Upper lobe of left lung (tissue), 6 donors: ENCODE measurements around the gene CDK8. TPM values are rescaled to one million over a fixed set of nuclear protein-coding genes. Genes with fewer than 3 reads are reported as not detected.

Experiments used
- ATAC-seq, 2 donors: fragments of 200-7000 bp; cut with Tn5 transposase; one replicate each; pipeline ENCODE4 v1.9.1; 2022; ENCODE audit warnings: mild to moderate bottlenecking in 2 of 2, moderate library complexity in 2 of 2; ENCODE audit not compliant: low FRiP score in 2 of 2
- DNase-seq, 2 donors: peaks; one replicate each; pipeline ENCODE4 v3.0.0-alpha.2; 2019 to 2020
- H3K27ac ChIP-seq, 4 donors: fragments of 200-600 bp; sonication (generic); one replicate each; pipeline ENCODE4 v1.5.1; 2016 to 2019
- H3K27me3 ChIP-seq, 4 donors: fragments of 200-600 bp; sonication (generic); one replicate each; pipeline ENCODE4 v1.5.1; 2017 to 2019
- H3K36me3 ChIP-seq, 4 donors: fragments of 200-600 bp; sonication (generic); one replicate each; pipeline ENCODE4 v1.5.1; 2016 to 2019
- H3K4me1 ChIP-seq, 4 donors: fragments of 200-600 bp; sonication (generic); one replicate each; pipeline ENCODE4 v1.5.1; 2018 to 2019
- H3K4me3 ChIP-seq, 4 donors: fragments of 200-600 bp; sonication (generic); one replicate each; pipeline ENCODE4 v1.5.1; 2017 to 2019; ENCODE audit warnings: mild to moderate bottlenecking in 2 of 4, moderate library complexity in 1 of 4
- H3K9me3 ChIP-seq, 4 donors: fragments of 200-600 bp; sonication (generic); one replicate each; pipeline ENCODE4 v1.5.1; 2018 to 2019
- EP300 ChIP-seq, 4 donors: sonication (generic); formaldehyde crosslinking; IDR thresholded peaks; one replicate each; pipeline ENCODE4 v1.5.1; 2017; ENCODE audit warnings: antibody characterized with exemption in 4 of 4, control low read depth in 2 of 4
- POLR2A ChIP-seq, 4 donors: fragments of 450-650 bp; IDR thresholded peaks; one replicate each; pipeline ENCODE4 v1.5.1; 2016 to 2017; ENCODE audit warnings: antibody characterized with exemption in 4 of 4, mild to moderate bottlenecking in 2 of 4
- POLR2AphosphoS5 ChIP-seq, 2 donors: sonication (generic); formaldehyde crosslinking; IDR thresholded peaks; one replicate each; pipeline ENCODE4 v1.5.1; 2017; ENCODE audit warnings: antibody characterized with exemption in 2 of 2
- WGBS, 2 donors: methylation state at CpG; one replicate each; pipeline ENCODE4 v1.1.5; 2017 to 2018; 5-methylcytosine and 5-hydroxymethylcytosine counted together
- total RNA-seq, 6 donors: library from RNA; depleted of rRNA in 4 of 6; stranded (reverse); fragments of >200 nt in 4 of 6; gene quantifications; one replicate each; pipeline versions ENCODE4 v1.1.0 to v1.2.1, GENCODE V29; 2016 to 2021
- TF ChIP-seq, protein P1 (sequence below), 6 experiments: fragments of 450-650 bp in 4 of 6; fragments of 200-600 bp in 2 of 6; sonication (generic) in 2 of 6; IDR thresholded peaks; one replicate each; pipeline ENCODE4 v1.5.1; 2016 to 2019; ENCODE audit warnings: antibody characterized with exemption in 6 of 6
- donor health status: DM: no; HTN: no; CAD: no; lungs with moderate emphysema.
- donor health status: DM: no; HTN: yes; CAD: no; lungs with severe emphysema.

Gene CDK8
- total RNA-seq, 6 donors from 2014 or later = 9.4 to 15.6 (median 10.8) TPM

DNA sequence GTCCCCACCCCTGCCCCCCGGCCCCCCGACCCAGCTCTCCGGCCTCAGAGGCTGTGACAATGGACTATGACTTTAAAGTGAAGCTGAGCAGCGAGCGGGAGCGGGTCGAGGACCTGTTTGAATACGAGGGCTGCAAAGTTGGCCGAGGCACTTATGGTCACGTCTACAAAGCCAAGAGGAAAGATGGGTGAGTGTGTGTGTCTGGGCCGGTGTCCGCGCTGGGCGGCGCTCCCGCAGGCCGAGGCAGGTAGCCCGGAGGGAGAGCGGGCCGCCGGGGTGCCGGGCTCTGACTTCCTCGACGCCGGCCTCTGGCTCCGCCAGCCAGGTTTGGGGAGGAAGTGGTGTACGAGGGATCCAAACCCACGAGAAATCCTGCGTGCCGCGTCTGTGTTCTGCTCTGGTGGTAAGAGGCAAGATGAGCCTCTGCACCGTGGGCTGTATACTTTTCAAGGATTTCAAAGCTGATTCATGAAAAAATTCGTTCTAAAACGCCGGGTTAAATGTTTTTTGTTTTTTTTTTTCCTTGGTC is 718 bp downstream of the CDK8 start:
- no peaks in the 10 kb centered on the region for H3K27me3 ChIP-seq
- DNase-seq = peak; percentile 70 to 92
- H3K9me3 ChIP-seq = no peaks in the 10 kb centered on the region
- WGBS, 2 donors = 0 to 1% methylated on average over 23 to 25 of the region's 35 CpGs
- peak; percentile 73 to 79 for ATAC-seq
- peaks cover 13 to 27% (median 15%) of the 10 kb centered on the region in 4 donors for H3K4me1 ChIP-seq
- peak overlapping the region; percentile 89 to 98 (median 94) for H3K27ac ChIP-seq
- H3K4me3 ChIP-seq = peak overlapping the region; percentile 79 to 99 (median 92)
- TF ChIP-seq POLR2A (IDR thresholded peaks at IDR 0.05) (no peak), POLR2AphosphoS5 (IDR thresholded peaks at IDR 0.05) (no peak), EP300 (IDR thresholded peaks at IDR 0.05) (no peak)
- TF ChIP-seq, protein P1, sequence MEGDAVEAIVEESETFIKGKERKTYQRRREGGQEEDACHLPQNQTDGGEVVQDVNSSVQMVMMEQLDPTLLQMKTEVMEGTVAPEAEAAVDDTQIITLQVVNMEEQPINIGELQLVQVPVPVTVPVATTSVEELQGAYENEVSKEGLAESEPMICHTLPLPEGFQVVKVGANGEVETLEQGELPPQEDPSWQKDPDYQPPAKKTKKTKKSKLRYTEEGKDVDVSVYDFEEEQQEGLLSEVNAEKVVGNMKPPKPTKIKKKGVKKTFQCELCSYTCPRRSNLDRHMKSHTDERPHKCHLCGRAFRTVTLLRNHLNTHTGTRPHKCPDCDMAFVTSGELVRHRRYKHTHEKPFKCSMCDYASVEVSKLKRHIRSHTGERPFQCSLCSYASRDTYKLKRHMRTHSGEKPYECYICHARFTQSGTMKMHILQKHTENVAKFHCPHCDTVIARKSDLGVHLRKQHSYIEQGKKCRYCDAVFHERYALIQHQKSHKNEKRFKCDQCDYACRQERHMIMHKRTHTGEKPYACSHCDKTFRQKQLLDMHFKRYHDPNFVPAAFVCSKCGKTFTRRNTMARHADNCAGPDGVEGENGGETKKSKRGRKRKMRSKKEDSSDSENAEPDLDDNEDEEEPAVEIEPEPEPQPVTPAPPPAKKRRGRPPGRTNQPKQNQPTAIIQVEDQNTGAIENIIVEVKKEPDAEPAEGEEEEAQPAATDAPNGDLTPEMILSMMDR (IDR thresholded peaks at IDR 0.05) = no peak
- no peaks in the 10 kb centered on the region for H3K36me3 ChIP-seq

DNA sequence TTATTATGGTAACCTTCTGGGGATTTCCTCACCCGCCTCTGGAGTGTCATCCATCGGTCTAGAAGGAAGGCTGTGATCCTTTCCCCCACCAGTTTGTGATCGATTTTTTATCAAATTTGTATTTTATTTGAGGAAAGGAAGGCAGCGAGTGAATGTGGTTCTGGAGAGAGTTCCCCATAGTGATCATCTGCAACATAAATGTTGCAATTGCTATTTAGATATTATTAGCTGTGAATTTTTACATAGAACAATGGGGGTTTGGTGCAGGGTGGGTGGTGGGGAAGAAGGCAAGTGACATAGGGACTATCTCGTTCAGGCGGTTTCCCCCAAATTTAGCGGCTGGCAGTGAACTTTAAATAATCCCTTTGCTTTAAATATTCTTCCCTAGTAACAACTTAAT is 1.2 kb downstream of the CDK8 start:
- Histone ChIP-seq H3K27ac (peak overlapping the region; percentile 89 to 98 (median 94)), H3K9me3 (no peaks in the 10 kb centered on the region), H3K4me3 (peak overlapping the region; percentile 79 to 99 (median 92)), H3K4me1 (peaks cover 13 to 27% (median 15%) of the 10 kb centered on the region in 4 donors), H3K36me3 (no peaks in the 10 kb centered on the region), H3K27me3 (no peaks in the 10 kb centered on the region)
- ATAC-seq (no peak), DNase-seq (no peak)
- TF ChIP-seq POLR2A (IDR thresholded peaks at IDR 0.05) (no peak), EP300 (IDR thresholded peaks at IDR 0.05) (no peak), POLR2AphosphoS5 (IDR thresholded peaks at IDR 0.05) (no peak)
- TF ChIP-seq, protein P1 (IDR thresholded peaks at IDR 0.05) = no peak
- WGBS, 2 donors = 4% methylated on average over 7 of the region's 7 CpGs

DNA sequence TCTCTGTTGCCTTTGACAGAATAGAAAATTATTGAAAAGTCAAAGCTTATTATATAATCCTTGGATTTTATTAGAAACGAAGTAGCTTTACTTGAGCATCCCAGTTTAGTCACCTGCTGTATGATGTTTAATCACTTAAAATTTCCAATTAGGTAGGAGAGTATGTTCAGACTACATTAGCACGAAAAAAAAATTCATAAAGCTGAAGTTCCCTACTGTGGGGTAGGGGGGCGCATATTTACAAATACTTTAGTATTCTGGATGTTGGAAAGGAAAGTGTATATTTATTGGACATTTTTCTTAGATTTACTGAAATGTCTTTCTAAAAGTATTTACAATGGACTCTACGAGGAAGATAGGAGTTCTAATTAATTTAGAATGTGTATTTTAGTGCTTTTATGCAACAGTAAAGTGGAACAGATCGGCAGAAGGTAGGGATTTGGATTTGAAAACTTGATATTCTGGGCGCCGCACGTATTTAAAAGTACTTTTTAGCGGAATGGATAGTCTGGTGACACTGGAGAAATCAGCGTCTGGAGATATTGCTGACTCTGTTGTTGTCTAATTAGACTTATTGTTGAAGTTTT is 1.9 kb downstream of the CDK8 start:
- DNase-seq (no peak), ATAC-seq (no peak)
- no peaks in the 10 kb centered on the region for H3K36me3 ChIP-seq
- H3K9me3 ChIP-seq = no peaks in the 10 kb centered on the region
- H3K4me3 ChIP-seq = peak overlapping the region in 3 of 4 donors; percentile 79 to 99 (median 93)
- peaks cover 13 to 27% (median 15%) of the 10 kb centered on the region in 4 donors for H3K4me1 ChIP-seq
- 50 to 57% methylated on average over 10 of the region's 10 CpGs for WGBS, 2 donors
- H3K27me3 ChIP-seq = no peaks in the 10 kb centered on the region
- no peak overlapping the region for H3K27ac ChIP-seq
- TF ChIP-seq, protein P1 (IDR thresholded peaks at IDR 0.05) = no peak
- TF ChIP-seq POLR2AphosphoS5 (IDR thresholded peaks at IDR 0.05) (no peak), EP300 (IDR thresholded peaks at IDR 0.05) (no peak), POLR2A (IDR thresholded peaks at IDR 0.05) (no peak)

DNA sequence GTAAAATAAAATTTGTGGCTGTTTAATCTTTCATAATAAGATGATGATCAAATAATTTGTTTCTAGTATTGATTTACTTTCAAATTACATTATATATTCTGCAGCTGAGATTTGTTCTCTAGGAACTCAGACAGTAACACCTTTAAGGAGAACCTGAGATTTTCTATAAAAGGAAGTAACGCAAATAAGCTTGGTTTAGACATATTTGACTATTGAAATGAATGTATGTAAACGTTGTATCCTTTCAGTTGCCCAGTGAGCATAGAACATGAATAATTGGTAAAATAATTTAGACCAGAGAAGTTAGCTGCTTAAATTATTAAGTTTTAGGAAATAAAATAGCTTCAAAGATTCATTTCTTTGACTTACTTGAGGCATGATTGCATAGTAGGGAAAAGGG is 3.1 kb downstream of the CDK8 start:
- Histone ChIP-seq H3K9me3 (no peaks in the 10 kb centered on the region), H3K4me3 (no peak overlapping the region), H3K36me3 (no peaks in the 10 kb centered on the region), H3K27ac (no peak overlapping the region), H3K4me1 (peaks cover 13 to 27% (median 15%) of the 10 kb centered on the region in 4 donors), H3K27me3 (no peaks in the 10 kb centered on the region)
- WGBS, 2 donors = 60 to 62% methylated on average over 2 of the region's 2 CpGs
- ATAC-seq = no peak
- DNase-seq = no peak
- TF ChIP-seq POLR2A (IDR thresholded peaks at IDR 0.05) = no peak
- no peak for TF ChIP-seq EP300 (IDR thresholded peaks at IDR 0.05)
- no peak for TF ChIP-seq POLR2AphosphoS5 (IDR thresholded peaks at IDR 0.05)
- TF ChIP-seq, protein P1 (IDR thresholded peaks at IDR 0.05) = no peak

DNA sequence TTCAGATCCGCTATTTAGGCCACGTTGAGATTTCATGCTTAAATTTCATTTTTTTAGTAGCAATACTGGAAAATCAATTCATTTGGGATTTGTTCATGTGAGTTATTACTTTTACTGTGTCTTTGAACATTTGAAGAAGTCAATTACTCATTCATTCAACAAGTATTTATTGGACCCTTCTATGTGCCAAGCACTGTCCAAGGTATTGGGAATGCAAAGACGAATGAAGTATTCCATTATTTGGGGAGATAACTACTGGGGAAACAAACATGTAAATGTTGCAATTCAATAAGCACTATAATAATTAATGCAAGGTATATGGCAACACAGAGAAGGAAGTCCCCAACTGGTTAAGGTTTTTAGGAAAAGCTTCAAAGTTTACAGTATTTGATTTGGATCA is 5.7 kb downstream of the CDK8 start:
- peaks cover 13 to 27% (median 15%) of the 10 kb centered on the region in 4 donors for H3K4me1 ChIP-seq

More for the DNA sequence above, 5.7 kb downstream of the CDK8 start:
- Histone ChIP-seq H3K27me3 (no peaks in the 10 kb centered on the region), H3K27ac (no peak overlapping the region), H3K36me3 (no peaks in the 10 kb centered on the region), H3K4me3 (no peak overlapping the region), H3K9me3 (no peaks in the 10 kb centered on the region)
- WGBS, 2 donors = 85 to 95% methylated on average over 3 of the region's 3 CpGs
- no peak for ATAC-seq
- no peak for DNase-seq
- TF ChIP-seq, protein P1 (IDR thresholded peaks at IDR 0.05) = no peak
- TF ChIP-seq POLR2AphosphoS5 (IDR thresholded peaks at IDR 0.05) (no peak), POLR2A (IDR thresholded peaks at IDR 0.05) (no peak), EP300 (IDR thresholded peaks at IDR 0.05) (no peak)
